PFSK-1 (cell line): ENCODE results near the gene APBB1.

Source experiments
- FOXP2 ChIP-seq: optimal IDR thresholded peaks from 2 replicates; pipeline ENCODE3; 2011; ENCODE audit warnings: borderline replicate concordance, control low read depth, inconsistent platforms; ENCODE audit not compliant: insufficient read depth; ENCODE audit errors: extremely low read length, extremely low read depth
- POLR2AphosphoS5 ChIP-seq: IDR thresholded peaks from 2 replicates; pipeline ENCODE4 v1.6.1; 2012; ENCODE audit warnings: low read depth, mild to moderate bottlenecking, control low read depth, low read length, moderate library complexity
- REST ChIP-seq, 2 experiments: IDR thresholded peaks; 2 replicates each; pipeline versions ENCODE4 v1.6.1 to v1.8.0; 2011 to 2012; ENCODE audit warnings: low read depth in 2 of 2, low read length in 2 of 2, control low read depth in 1 of 2, inconsistent platforms in 1 of 2, mild to moderate bottlenecking in 1 of 2, moderate library complexity in 1 of 2; ENCODE audit not compliant: insufficient read depth in 1 of 2
- SIN3A ChIP-seq: IDR thresholded peaks from 2 replicates; pipeline ENCODE4 v1.6.1; 2012; ENCODE audit warnings: mild to moderate bottlenecking, low read length, moderate library complexity, borderline replicate concordance; ENCODE audit not compliant: insufficient read depth
- TAF1 ChIP-seq: IDR thresholded peaks from 2 replicates; pipeline ENCODE4 v1.6.1; 2012; ENCODE audit warnings: low read length, control low read depth, borderline replicate concordance; ENCODE audit not compliant: insufficient read depth

Gene APBB1

DNA sequence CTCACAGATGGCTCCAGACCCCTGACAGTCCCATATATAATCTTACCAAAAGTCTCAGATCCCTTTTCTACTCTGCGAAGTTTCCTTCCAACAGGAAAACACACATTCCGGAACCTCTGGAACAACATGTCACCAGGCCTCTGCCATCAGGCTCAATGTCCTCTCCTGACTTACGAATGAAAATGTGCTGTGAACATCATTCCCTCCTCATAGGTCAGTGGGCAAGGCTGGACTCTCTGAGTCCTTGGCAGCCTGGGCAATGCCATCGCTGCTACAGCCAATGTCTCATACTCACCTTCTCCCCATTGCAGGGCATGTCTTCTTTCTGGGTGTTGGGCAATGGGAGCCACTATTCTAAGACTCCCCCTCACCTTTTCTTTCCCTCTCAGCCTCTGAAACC, 23.5 kb upstream of the APBB1 start:
- TF ChIP-seq FOXP2 (no peak), POLR2AphosphoS5 (no peak), REST (IDR thresholded peaks at IDR 0.05; ENCODE audit: insufficient read depth in 1 of 2, low read depth in 2 of 2, low read length in 2 of 2) (no peak), SIN3A (no peak), TAF1 (no peak)

- TF ChIP-seq FOXP2, result no peak
- TF ChIP-seq POLR2AphosphoS5, result no peak
- TF ChIP-seq SIN3A, result no peak
- TF ChIP-seq REST (IDR thresholded peaks at IDR 0.05; ENCODE audit: insufficient read depth in 1 of 2, low read depth in 2 of 2, low read length in 2 of 2), result no peak
- TF ChIP-seq TAF1, result no peak
Observed at GRCh38 chr11:6440906-6441358, 22.0 kb upstream of the APBB1 start, which contains the start of gene HPX. TSS of gene HPX (minus strand) at chr11:6440987. CDS start at chr11:6440963, 24 bp downstream.

GRCh38 chr11:6438979-6439571, 20.2 kb upstream of the APBB1 start:
- TF ChIP-seq POLR2AphosphoS5 (no peak), SIN3A (no peak), FOXP2 (no peak), TAF1 (no peak), REST (IDR thresholded peaks at IDR 0.05; ENCODE audit: insufficient read depth in 1 of 2, low read depth in 2 of 2, low read length in 2 of 2) (no peak)

DNA sequence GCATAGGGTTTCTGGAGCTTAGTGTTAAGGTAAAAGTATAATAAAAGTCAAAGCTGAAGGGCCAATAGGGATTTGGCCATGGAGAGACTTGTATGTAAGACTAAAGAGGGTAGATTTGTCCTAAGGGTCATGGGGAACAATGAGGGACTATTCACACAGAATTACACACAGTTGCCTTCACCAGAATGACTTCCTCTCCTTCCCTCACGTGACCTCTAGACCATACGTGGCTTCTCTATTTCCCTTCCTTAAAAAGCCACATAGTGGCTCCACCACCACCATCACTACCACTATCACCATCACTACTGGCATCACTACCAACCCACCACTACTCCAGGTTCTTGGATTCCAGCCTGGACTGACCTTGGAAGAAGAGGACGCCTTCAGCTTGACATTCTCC, 19.1 kb upstream of the APBB1 start:
- TF ChIP-seq REST (IDR thresholded peaks at IDR 0.05; ENCODE audit: insufficient read depth in 1 of 2, low read depth in 2 of 2, low read length in 2 of 2) (no peak), POLR2AphosphoS5 (no peak), TAF1 (no peak), FOXP2 (no peak), SIN3A (no peak)

DNA sequence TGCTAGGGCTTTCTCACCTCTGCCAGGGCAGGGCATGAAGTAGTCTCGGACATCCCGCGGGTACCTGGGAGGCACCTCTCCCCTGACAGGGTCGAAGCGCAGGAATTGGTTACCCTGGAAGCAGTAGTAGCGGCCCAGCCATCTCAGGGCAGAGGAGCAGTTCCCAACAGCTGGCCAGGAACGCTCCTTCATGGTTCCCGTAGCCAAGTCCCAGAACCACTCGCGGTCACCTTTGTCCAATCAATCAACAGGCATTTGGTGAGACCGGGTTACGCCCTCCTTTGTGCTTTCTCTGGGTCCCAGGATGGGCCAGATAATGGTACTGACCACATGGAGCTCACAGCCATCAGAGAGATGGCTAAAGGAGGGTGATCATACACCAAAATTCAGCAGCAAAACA, 18.5 kb upstream of the APBB1 start:
- no peak for TF ChIP-seq TAF1
- TF ChIP-seq POLR2AphosphoS5, result no peak
- TF ChIP-seq REST (IDR thresholded peaks at IDR 0.05; ENCODE audit: insufficient read depth in 1 of 2, low read depth in 2 of 2, low read length in 2 of 2), result no peak
- TF ChIP-seq SIN3A, result no peak
- TF ChIP-seq FOXP2, result no peak
